ENCODE data around the gene C3orf80. TPM values are rescaled to one million over a fixed set of nuclear protein-coding genes. Genes with fewer than 3 reads are reported as not detected.
"Not testable (repeated sequence)": the region's sequence is repeated elsewhere in the genome, so short reads cannot be mapped to it uniquely, and the experiment has no call there.

The C3orf80 gene
- total and polyA plus RNA-seq, 2 donors = 1.0 to 1.6 TPM

- no peaks in the 10 kb centered on the region for H3K36me3 ChIP-seq (ENCODE audit: insufficient read depth)
- H3K4me1 ChIP-seq (ENCODE audit: insufficient read depth) = no peaks in the 10 kb centered on the region
- DNase-seq (ENCODE audit: extremely low spot score) = no peak
- H3K4me3 ChIP-seq (ENCODE audit: low read depth, low read length) = no peak overlapping the region
- no peak overlapping the region for H3K27ac ChIP-seq (ENCODE audit: low read depth)
These were observed 30.1 kb upstream of the C3orf80 start for GRCh38 chr3:160195106-160195505.

GRCh38 chr3:160196511-160197104 lies 28.6 kb upstream of the C3orf80 start:
- 53% methylated on average over 9 of the region's 9 CpGs for WGBS
- no peak overlapping the region for H3K27ac ChIP-seq (ENCODE audit: low read depth)
- DNase-seq (ENCODE audit: extremely low spot score) = no peak
- H3K4me3 ChIP-seq (ENCODE audit: low read depth, low read length) = no peak overlapping the region
- no peaks in the 10 kb centered on the region for H3K36me3 ChIP-seq (ENCODE audit: insufficient read depth)
- H3K4me1 ChIP-seq (ENCODE audit: insufficient read depth) = no peaks in the 10 kb centered on the region

- Histone ChIP-seq H3K4me3 (ENCODE audit: low read depth, low read length) (no peak overlapping the region), H3K27ac (ENCODE audit: low read depth) (no peak overlapping the region), H3K36me3 (ENCODE audit: insufficient read depth) (no peaks in the 10 kb centered on the region), H3K4me1 (ENCODE audit: insufficient read depth) (no peaks in the 10 kb centered on the region)
- WGBS = 90% methylated on average over 3 of the region's 3 CpGs
- DNase-seq (ENCODE audit: extremely low spot score) = no peak
These were observed 26.1 kb upstream of the C3orf80 start for GRCh38 chr3:160199108-160199507.

GRCh38 chr3:160200353-160200752 lies 24.9 kb upstream of the C3orf80 start:
- Histone ChIP-seq H3K27ac (ENCODE audit: low read depth) (no peak overlapping the region), H3K4me1 (ENCODE audit: insufficient read depth) (no peaks in the 10 kb centered on the region), H3K36me3 (ENCODE audit: insufficient read depth) (no peaks in the 10 kb centered on the region), H3K4me3 (ENCODE audit: low read depth, low read length) (no peak overlapping the region)
- 97% methylated on average over 1 of the region's 1 CpG for WGBS
- DNase-seq (ENCODE audit: extremely low spot score) = no peak

- not testable (repeated sequence) for H3K4me3 ChIP-seq (ENCODE audit: low read depth, low read length); DNase-seq (ENCODE audit: extremely low spot score); H3K36me3 ChIP-seq (ENCODE audit: insufficient read depth); H3K27ac ChIP-seq (ENCODE audit: low read depth); H3K4me1 ChIP-seq (ENCODE audit: insufficient read depth)
- 85% methylated on average over 5 of the region's 5 CpGs for WGBS
These were observed 20.7 kb upstream of the C3orf80 start for GRCh38 chr3:160204396-160205011.

- Histone ChIP-seq H3K4me1 (ENCODE audit: insufficient read depth) (no peaks in the 10 kb centered on the region), H3K27ac (ENCODE audit: low read depth) (no peak overlapping the region), H3K4me3 (ENCODE audit: low read depth, low read length) (no peak overlapping the region), H3K36me3 (ENCODE audit: insufficient read depth) (no peaks in the 10 kb centered on the region)
- WGBS = 33% methylated on average over 4 of the region's 4 CpGs
- DNase-seq (ENCODE audit: extremely low spot score) = no peak
These were observed 19.6 kb upstream of the C3orf80 start for GRCh38 chr3:160205606-160206005.

GRCh38 chr3:160210341-160210740 lies 14.9 kb upstream of the C3orf80 start:
- no peak for DNase-seq (ENCODE audit: extremely low spot score)
- 88% methylated on average over 1 of the region's 1 CpG for WGBS
- no peaks in the 10 kb centered on the region for H3K36me3 ChIP-seq (ENCODE audit: insufficient read depth)

GRCh38 chr3:160210799-160211221 lies 14.4 kb upstream of the C3orf80 start:
- H3K4me1 ChIP-seq (ENCODE audit: insufficient read depth) = no peaks in the 10 kb centered on the region
- WGBS = 80% methylated on average over 1 of the region's 1 CpG
- DNase-seq (ENCODE audit: extremely low spot score) = no peak
- no peak overlapping the region for H3K27ac ChIP-seq (ENCODE audit: low read depth)
- no peaks in the 10 kb centered on the region for H3K36me3 ChIP-seq (ENCODE audit: insufficient read depth)
- H3K4me3 ChIP-seq (ENCODE audit: low read depth, low read length) = no peak overlapping the region

More at GRCh38 chr3:160210341-160210740, 14.9 kb upstream of the C3orf80 start:
- no peak overlapping the region for H3K27ac ChIP-seq (ENCODE audit: low read depth)
- no peaks in the 10 kb centered on the region for H3K4me1 ChIP-seq (ENCODE audit: insufficient read depth)
- H3K4me3 ChIP-seq (ENCODE audit: low read depth, low read length) = no peak overlapping the region

- no peak overlapping the region for H3K27ac ChIP-seq (ENCODE audit: low read depth)
- no peaks in the 10 kb centered on the region for H3K4me1 ChIP-seq (ENCODE audit: insufficient read depth)
- H3K36me3 ChIP-seq (ENCODE audit: insufficient read depth) = no peaks in the 10 kb centered on the region
- H3K4me3 ChIP-seq (ENCODE audit: low read depth, low read length) = no peak overlapping the region
- 92% methylated on average over 1 of the region's 1 CpG for WGBS
- DNase-seq (ENCODE audit: extremely low spot score) = no peak
These were observed 12.0 kb upstream of the C3orf80 start for GRCh38 chr3:160213191-160213590.

- Histone ChIP-seq H3K4me3 (ENCODE audit: low read depth, low read length) (no peak overlapping the region), H3K36me3 (ENCODE audit: insufficient read depth) (no peaks in the 10 kb centered on the region), H3K27ac (ENCODE audit: low read depth) (no peak overlapping the region), H3K4me1 (ENCODE audit: insufficient read depth) (no peaks in the 10 kb centered on the region)
- WGBS = 61% methylated on average over 4 of the region's 4 CpGs
- no peak for DNase-seq (ENCODE audit: extremely low spot score)
These were observed 7.5 kb upstream of the C3orf80 start for GRCh38 chr3:160217675-160218074.

- 68% methylated on average over 3 of the region's 3 CpGs for WGBS
- Histone ChIP-seq H3K36me3 (ENCODE audit: insufficient read depth) (no peaks in the 10 kb centered on the region), H3K4me1 (ENCODE audit: insufficient read depth) (no peaks in the 10 kb centered on the region), H3K27ac (ENCODE audit: low read depth) (no peak overlapping the region), H3K4me3 (ENCODE audit: low read depth, low read length) (no peak overlapping the region)
- no peak for DNase-seq (ENCODE audit: extremely low spot score)
These were observed 7.1 kb upstream of the C3orf80 start for GRCh38 chr3:160218136-160218535.

- H3K36me3 ChIP-seq (ENCODE audit: insufficient read depth) = no peaks in the 10 kb centered on the region
- no peak for DNase-seq (ENCODE audit: extremely low spot score)
- H3K4me1 ChIP-seq (ENCODE audit: insufficient read depth) = no peaks in the 10 kb centered on the region
- WGBS = over 99% methylated on average over 2 of the region's 2 CpGs
- no peak overlapping the region for H3K4me3 ChIP-seq (ENCODE audit: low read depth, low read length)
- no peak overlapping the region for H3K27ac ChIP-seq (ENCODE audit: low read depth)
These were observed 5.2 kb upstream of the C3orf80 start for GRCh38 chr3:160220038-160220437.

- no peak for DNase-seq (ENCODE audit: extremely low spot score)
These were observed 4.2 kb upstream of the C3orf80 start for GRCh38 chr3:160221019-160221418.

GRCh38 chr3:160224256-160224655 lies 966 bp upstream of the C3orf80 start:
- Histone ChIP-seq H3K36me3 (ENCODE audit: insufficient read depth) (no peaks in the 10 kb centered on the region), H3K4me3 (ENCODE audit: low read depth, low read length) (no peak overlapping the region), H3K27ac (ENCODE audit: low read depth) (no peak overlapping the region), H3K4me1 (ENCODE audit: insufficient read depth) (peaks cover 5% of the 10 kb centered on the region)
- no peak for DNase-seq (ENCODE audit: extremely low spot score)
- WGBS = 63% methylated on average over 12 of the region's 12 CpGs

More at GRCh38 chr3:160221019-160221418, 4.2 kb upstream of the C3orf80 start:
- H3K27ac ChIP-seq (ENCODE audit: low read depth) = no peak overlapping the region
- H3K4me1 ChIP-seq (ENCODE audit: insufficient read depth) = peaks cover under 1% of the 10 kb centered on the region
- WGBS = 12% methylated on average over 2 of the region's 2 CpGs
- H3K36me3 ChIP-seq (ENCODE audit: insufficient read depth) = no peaks in the 10 kb centered on the region
- no peak overlapping the region for H3K4me3 ChIP-seq (ENCODE audit: low read depth, low read length)

All from urinary bladder (tissue), 4 donors.